Neutrophil (primary cell): Measurements from ENCODE around the gene RIOK3.

Experiments used
- H3K27ac ChIP-seq: fragments of 200-600 bp; sonication (generic); 2 replicates; pipeline ENCODE4 v1.5.1; 2016; ENCODE audit warnings: mild to moderate bottlenecking, moderate library complexity
- H3K27me3 ChIP-seq: fragments of 200-600 bp; sonication (generic); 2 replicates; pipeline ENCODE4 v1.6.0; 2016; ENCODE audit warnings: mild to moderate bottlenecking
- H3K36me3 ChIP-seq: fragments of 200-600 bp; sonication (generic); 2 replicates; pipeline ENCODE4 v1.5.1; 2017
- H3K4me1 ChIP-seq, 2 experiments: fragments of 200-600 bp in 1 of 2; sonication (generic) in 1 of 2; 1 replicate in 1 of 2; 2 replicates in 1 of 2; pipeline versions ENCODE4 v1.5.1 to v1.6.1; 2013 to 2016; ENCODE audit warnings: low read depth in 1 of 2, low read length in 1 of 2, mild to moderate bottlenecking in 1 of 2, moderate library complexity in 1 of 2; ENCODE audit not compliant: control insufficient read depth in 1 of 2, insufficient read depth in 1 of 2
- H3K4me3 ChIP-seq, 2 experiments: fragments of 200-600 bp in 1 of 2; sonication (generic) in 1 of 2; 1 replicate in 1 of 2; 2 replicates in 1 of 2; pipeline ENCODE4 v1.5.1; 2013 to 2016; ENCODE audit warnings: low read depth in 1 of 2, low read length in 1 of 2, mild to moderate bottlenecking in 1 of 2, moderate library complexity in 1 of 2
- H3K9me3 ChIP-seq: fragments of 200-600 bp; sonication (generic); 2 replicates; pipeline ENCODE4 v1.5.1; 2016
- TF ChIP-seq, protein P1 (sequence below): fragments of 200-600 bp; sonication (generic); IDR thresholded peaks from 2 replicates; pipeline ENCODE4 v1.5.1; 2016; ENCODE audit warnings: antibody characterized with exemption

RIOK3 gene, protein sequence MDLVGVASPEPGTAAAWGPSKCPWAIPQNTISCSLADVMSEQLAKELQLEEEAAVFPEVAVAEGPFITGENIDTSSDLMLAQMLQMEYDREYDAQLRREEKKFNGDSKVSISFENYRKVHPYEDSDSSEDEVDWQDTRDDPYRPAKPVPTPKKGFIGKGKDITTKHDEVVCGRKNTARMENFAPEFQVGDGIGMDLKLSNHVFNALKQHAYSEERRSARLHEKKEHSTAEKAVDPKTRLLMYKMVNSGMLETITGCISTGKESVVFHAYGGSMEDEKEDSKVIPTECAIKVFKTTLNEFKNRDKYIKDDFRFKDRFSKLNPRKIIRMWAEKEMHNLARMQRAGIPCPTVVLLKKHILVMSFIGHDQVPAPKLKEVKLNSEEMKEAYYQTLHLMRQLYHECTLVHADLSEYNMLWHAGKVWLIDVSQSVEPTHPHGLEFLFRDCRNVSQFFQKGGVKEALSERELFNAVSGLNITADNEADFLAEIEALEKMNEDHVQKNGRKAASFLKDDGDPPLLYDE

DNA sequence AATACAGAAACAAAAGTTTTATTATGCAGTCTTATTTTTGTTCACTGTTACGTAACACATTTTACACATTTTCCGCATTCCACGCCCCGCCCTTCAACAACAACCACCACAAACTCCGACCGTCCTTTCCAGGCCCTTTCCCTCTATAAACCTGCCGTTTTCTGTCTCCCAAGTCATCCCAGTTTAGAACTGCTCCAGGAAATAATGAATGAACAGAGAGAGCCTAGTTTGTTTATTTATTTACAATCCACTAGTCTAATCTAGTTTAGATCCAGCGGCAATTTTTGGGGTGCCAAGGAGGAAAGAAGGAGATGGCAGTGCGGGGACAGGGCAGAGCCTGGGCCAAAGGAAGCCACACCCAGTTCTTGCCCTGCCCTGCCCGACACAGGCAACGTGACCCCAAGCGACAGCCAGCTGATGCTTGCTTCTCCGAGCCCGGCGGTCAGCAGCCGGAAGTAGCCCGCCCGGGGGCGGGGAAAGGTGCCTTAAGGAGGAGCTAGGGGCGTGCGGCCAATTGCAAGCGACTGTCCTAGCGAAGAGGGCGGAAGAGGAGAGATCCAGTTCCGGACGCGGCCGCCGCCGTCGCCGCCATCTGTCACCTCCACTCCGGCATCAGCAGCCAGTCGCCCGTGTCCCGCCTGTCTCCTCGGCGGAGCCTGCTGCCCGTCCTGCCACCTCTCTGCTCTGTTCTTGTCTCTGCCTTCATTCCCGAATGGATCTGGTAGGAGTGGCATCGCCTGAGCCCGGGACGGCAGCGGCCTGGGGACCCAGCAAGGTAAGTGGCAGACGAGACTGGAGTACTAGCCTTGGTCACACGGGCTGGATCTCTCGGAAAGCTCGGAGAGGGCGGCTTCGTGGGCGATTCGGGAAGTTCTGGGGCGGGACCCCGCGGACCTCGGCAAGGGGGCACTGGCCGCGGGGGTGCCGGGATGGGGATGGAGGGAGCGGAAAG is at the start of gene RIOK3:
TSS of gene RIOK3 (plus strand) at position 560 of the 952 bp plus-strand sequence. CDS start at position 713, 153 bp downstream.
- Histone ChIP-seq H3K27ac (peak within 1 kb of the TSS; percentile 93), H3K36me3 (peaks cover 13% of the 10 kb centered on the region), H3K27me3 (no peaks in the 10 kb centered on the region), H3K4me1 (peaks cover 55% of the 10 kb centered on the region in 2 experiments), H3K9me3 (no peaks in the 10 kb centered on the region), H3K4me3 (peak within 1 kb of the TSS; percentile 89 to 99)
- TF ChIP-seq, protein P1, sequence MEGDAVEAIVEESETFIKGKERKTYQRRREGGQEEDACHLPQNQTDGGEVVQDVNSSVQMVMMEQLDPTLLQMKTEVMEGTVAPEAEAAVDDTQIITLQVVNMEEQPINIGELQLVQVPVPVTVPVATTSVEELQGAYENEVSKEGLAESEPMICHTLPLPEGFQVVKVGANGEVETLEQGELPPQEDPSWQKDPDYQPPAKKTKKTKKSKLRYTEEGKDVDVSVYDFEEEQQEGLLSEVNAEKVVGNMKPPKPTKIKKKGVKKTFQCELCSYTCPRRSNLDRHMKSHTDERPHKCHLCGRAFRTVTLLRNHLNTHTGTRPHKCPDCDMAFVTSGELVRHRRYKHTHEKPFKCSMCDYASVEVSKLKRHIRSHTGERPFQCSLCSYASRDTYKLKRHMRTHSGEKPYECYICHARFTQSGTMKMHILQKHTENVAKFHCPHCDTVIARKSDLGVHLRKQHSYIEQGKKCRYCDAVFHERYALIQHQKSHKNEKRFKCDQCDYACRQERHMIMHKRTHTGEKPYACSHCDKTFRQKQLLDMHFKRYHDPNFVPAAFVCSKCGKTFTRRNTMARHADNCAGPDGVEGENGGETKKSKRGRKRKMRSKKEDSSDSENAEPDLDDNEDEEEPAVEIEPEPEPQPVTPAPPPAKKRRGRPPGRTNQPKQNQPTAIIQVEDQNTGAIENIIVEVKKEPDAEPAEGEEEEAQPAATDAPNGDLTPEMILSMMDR = peak; percentile 65

DNA sequence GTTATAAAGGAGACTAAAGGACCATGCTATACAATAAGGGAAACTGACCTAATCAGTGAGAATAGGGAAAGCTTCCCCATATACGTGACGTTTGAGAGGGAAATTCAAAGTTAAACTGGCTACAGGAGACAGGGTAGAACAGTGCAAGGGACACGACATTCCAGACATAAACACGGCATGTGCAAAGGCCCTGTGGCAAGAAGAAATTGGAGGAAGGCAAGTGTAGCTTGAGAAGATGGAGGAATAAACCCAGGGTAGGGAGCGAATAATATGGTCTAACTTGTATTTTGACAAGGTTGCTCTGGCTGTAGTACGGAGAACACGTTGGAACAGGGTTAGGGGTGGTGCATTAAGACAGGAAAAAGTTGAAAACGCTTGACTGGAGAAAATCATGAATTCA is 49.8 kb upstream of the RIOK3 start:
- Histone ChIP-seq H3K27me3 (no peaks in the 10 kb centered on the region), H3K36me3 (no peaks in the 10 kb centered on the region), H3K4me1 (no peaks in the 10 kb centered on the region), H3K9me3 (no peaks in the 10 kb centered on the region), H3K27ac (no peak overlapping the region), H3K4me3 (no peak overlapping the region)
- TF ChIP-seq, protein P1 = no peak

DNA sequence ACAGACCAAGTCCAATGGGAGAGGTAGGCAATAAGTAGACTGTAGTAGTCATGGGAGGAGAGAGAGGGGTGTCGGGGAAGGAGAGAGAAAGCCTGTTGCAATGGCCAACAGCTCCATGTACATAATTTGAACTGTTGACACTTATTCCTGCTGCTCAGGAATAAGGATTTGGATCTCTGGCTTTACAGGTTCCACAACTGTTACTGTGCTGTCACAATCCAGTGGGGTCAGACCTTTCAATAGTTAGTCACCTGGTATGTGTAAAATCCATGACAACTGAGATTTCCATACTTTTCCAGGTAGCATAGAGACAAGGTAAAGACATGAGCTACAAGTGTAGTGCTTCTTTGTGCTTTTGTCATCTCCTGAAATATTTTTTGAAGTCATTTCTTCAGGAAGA is 47.5 kb upstream of the RIOK3 start:
- Histone ChIP-seq H3K4me1 (no peaks in the 10 kb centered on the region), H3K4me3 (no peak overlapping the region), H3K36me3 (no peaks in the 10 kb centered on the region), H3K27me3 (no peaks in the 10 kb centered on the region), H3K27ac (no peak overlapping the region), H3K9me3 (no peaks in the 10 kb centered on the region)
- TF ChIP-seq, protein P1 = no peak

DNA sequence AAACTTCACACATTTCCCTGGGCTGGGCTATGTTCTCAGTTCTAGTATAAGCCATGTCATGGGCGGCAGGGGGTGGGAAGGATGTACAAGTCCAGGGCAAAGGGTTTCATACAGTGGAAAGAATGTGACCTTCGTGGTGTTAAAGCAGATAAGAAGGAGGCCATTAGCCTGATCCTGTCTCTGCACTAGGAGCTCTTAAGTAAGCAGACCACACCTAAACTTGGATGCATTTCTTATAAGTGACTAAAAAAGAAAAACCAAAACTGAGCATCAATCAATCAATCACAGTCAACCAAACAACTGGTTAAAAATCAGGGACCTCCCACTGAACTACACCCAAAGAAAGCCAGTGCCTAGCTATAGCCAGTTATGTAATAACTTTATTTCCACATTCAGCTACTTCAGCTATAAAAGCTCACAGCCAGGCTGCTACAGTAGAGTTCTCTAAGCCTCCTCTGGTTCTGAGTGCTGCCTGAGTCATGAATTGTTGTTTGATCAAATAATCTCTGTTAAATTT is 46.8 kb upstream of the RIOK3 start:
- H3K4me1 ChIP-seq = no peaks in the 10 kb centered on the region
- no peak overlapping the region for H3K4me3 ChIP-seq
- no peaks in the 10 kb centered on the region for H3K27me3 ChIP-seq
- H3K27ac ChIP-seq = no peak overlapping the region
- H3K36me3 ChIP-seq = no peaks in the 10 kb centered on the region
- TF ChIP-seq, protein P1 = no peak
- no peaks in the 10 kb centered on the region for H3K9me3 ChIP-seq

DNA sequence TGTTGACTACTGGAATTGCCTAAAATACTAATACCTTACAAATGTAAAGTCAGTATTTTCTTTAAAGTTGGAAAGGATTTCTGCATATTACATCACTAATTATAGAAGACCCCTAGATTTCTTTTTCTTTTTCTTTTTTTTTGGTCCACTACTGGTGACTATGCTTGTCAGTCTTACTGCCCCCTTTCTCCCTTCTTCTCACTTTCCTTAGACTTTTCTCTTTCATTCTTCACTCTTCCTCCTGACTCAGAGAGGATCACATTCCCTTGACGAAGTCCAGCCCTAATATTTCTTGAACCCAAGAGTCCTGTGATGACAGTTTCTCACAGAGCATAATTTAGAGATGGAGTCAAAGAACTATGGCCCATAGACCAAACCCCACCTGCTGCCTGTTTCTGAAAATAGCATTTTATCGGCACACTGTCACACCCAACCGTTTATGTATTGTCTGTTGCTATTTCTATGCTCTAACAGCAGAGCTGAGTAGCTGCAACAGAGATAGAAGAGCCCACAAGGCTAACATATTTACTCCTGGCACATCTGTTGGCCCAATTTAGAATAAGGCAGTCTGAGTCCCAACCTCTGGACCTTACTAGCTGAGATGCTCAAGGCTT is 40.6 kb upstream of the RIOK3 start:
- no peaks in the 10 kb centered on the region for H3K27me3 ChIP-seq
- no peaks in the 10 kb centered on the region for H3K36me3 ChIP-seq
- peaks cover 31 to 33% of the 10 kb centered on the region in 2 experiments for H3K4me1 ChIP-seq
- TF ChIP-seq, protein P1 = no peak
- no peak overlapping the region for H3K4me3 ChIP-seq
- peak overlapping the region; percentile 46 for H3K27ac ChIP-seq
- H3K9me3 ChIP-seq = no peaks in the 10 kb centered on the region
